Liver (tissue), 9 donors: Measurements from ENCODE around the gene LRRC61. TPM values are rescaled to one million over a fixed set of nuclear protein-coding genes. Genes with fewer than 3 reads are reported as not detected.

ENCODE experiments used
- DNase-seq: peaks from one replicate; pipeline ENCODE4 v3.0.0-alpha.2; 2017; ENCODE audit warnings: low spot score
- H3K27ac ChIP-seq, 2 donors: one replicate each; pipeline ENCODE4 v1.7.0; 2013; ENCODE audit warnings: inconsistent platforms in 2 of 2, low read length in 2 of 2, control low read depth in 1 of 2, low read depth in 1 of 2, mild to moderate bottlenecking in 1 of 2
- H3K27me3 ChIP-seq, 4 donors: one replicate each; pipeline versions ENCODE4 v1.6.1 to v1.7.0; 2013; ENCODE audit warnings: low read length in 3 of 4, inconsistent platforms in 1 of 4, mild to moderate bottlenecking in 1 of 4, moderate library complexity in 1 of 4; ENCODE audit not compliant: control insufficient read depth in 4 of 4, insufficient read depth in 4 of 4
- H3K36me3 ChIP-seq, 4 donors: one replicate each; pipeline versions ENCODE4 v1.6.1 to v1.7.0; 2013; ENCODE audit warnings: low read length in 3 of 4, mild to moderate bottlenecking in 3 of 4, low read depth in 1 of 4, moderate library complexity in 1 of 4; ENCODE audit not compliant: control insufficient read depth in 4 of 4, insufficient read depth in 3 of 4
- H3K4me1 ChIP-seq, 4 donors: one replicate each; pipeline versions ENCODE4 v1.6.1 to v1.7.0; 2013; ENCODE audit warnings: low read length in 3 of 4, mild to moderate bottlenecking in 3 of 4, moderate library complexity in 1 of 4; ENCODE audit not compliant: control insufficient read depth in 4 of 4, insufficient read depth in 4 of 4
- H3K4me3 ChIP-seq, 3 donors: one replicate each; pipeline versions ENCODE4 v1.6.1 to v1.7.0; 2013; ENCODE audit warnings: low read length in 3 of 3, control low read depth in 1 of 3, low read depth in 1 of 3, mild to moderate bottlenecking in 1 of 3
- H3K9ac ChIP-seq, 2 donors: one replicate each; pipeline ENCODE4 v1.7.0; 2013; ENCODE audit warnings: low read length in 2 of 2, mild to moderate bottlenecking in 2 of 2, moderate library complexity in 2 of 2, control low read depth in 1 of 2, low read depth in 1 of 2
- H3K9me3 ChIP-seq, 4 donors: one replicate each; pipeline versions ENCODE4 v1.6.1 to v1.7.0; 2013; ENCODE audit warnings: low read length in 3 of 4; ENCODE audit not compliant: control insufficient read depth in 4 of 4
- EGR1 ChIP-seq, 2 donors: IDR thresholded peaks; 2 replicates each; pipeline ENCODE4 v1.6.1; 2016 to 2018; ENCODE audit warnings: antibody characterized with exemption in 2 of 2, low read depth in 2 of 2
- FOXA1 ChIP-seq: IDR thresholded peaks from 2 replicates; pipeline ENCODE4 v1.6.1; 2016; ENCODE audit warnings: antibody characterized with exemption
- FOXA2 ChIP-seq: IDR thresholded peaks from 2 replicates; pipeline ENCODE4 v1.6.1; 2016; ENCODE audit warnings: antibody characterized with exemption
- GABPA ChIP-seq, 2 donors: IDR thresholded peaks in 1 of 2; conservative IDR thresholded peaks in 1 of 2; 2 replicates each; pipeline ENCODE4 v1.6.1; 2016; ENCODE audit warnings: antibody characterized with exemption in 2 of 2, mild to moderate bottlenecking in 1 of 2, moderate library complexity in 1 of 2
- HNF4A ChIP-seq, 2 donors: conservative IDR thresholded peaks; 2 replicates each; pipeline ENCODE4 v1.6.1; 2016; ENCODE audit warnings: antibody characterized with exemption in 2 of 2, mild to moderate bottlenecking in 2 of 2
- HNF4G ChIP-seq: IDR thresholded peaks from 2 replicates; pipeline ENCODE4 v1.6.1; 2016; ENCODE audit warnings: antibody characterized with exemption
- JUND ChIP-seq, 2 donors: IDR thresholded peaks; 2 replicates each; pipeline ENCODE4 v1.6.1; 2016; ENCODE audit warnings: antibody characterized with exemption in 2 of 2
- NR2F2 ChIP-seq: IDR thresholded peaks from 2 replicates; pipeline ENCODE4 v1.6.1; 2016; ENCODE audit warnings: antibody characterized with exemption
- RAD21 ChIP-seq, 2 donors: IDR thresholded peaks; 2 replicates each; pipeline ENCODE4 v1.6.1; 2016; ENCODE audit warnings: antibody characterized with exemption in 2 of 2, mild to moderate bottlenecking in 2 of 2
- RXRA ChIP-seq, 2 donors: IDR thresholded peaks; 2 replicates each; pipeline ENCODE4 v1.6.1; 2017 to 2018; ENCODE audit warnings: antibody characterized with exemption in 2 of 2, mild to moderate bottlenecking in 1 of 2
- SP1 ChIP-seq: IDR thresholded peaks from 2 replicates; pipeline ENCODE4 v1.6.1; 2018; ENCODE audit warnings: antibody characterized with exemption, mild to moderate bottlenecking
- TAF1 ChIP-seq: conservative IDR thresholded peaks from 2 replicates; pipeline ENCODE4 v1.6.1; 2016; ENCODE audit warnings: antibody characterized with exemption, mild to moderate bottlenecking
- YY1 ChIP-seq: IDR thresholded peaks from 2 replicates; pipeline ENCODE4 v1.6.1; 2016; ENCODE audit warnings: antibody characterized with exemption, mild to moderate bottlenecking
- WGBS: extraction: QIAGEN DNeasy Blood & Tissue Kit; methylation state at CpG from one replicate; pipeline ENCODE4 v1.1.7; 2013; 5-methylcytosine and 5-hydroxymethylcytosine counted together
- polyA plus RNA-seq, 2 donors: library from polyadenylated mRNA; stranded (reverse) in 1 of 2; unstranded in 1 of 2; fragments of 200-250 nt in 1 of 2; fragments of >200 nt in 1 of 2; fragmentation: Nextera tagmentation in 1 of 2; extraction: Ambion mirVana in 1 of 2; gene quantifications; one replicate each; pipeline versions ENCODE4 v1.2.1 to v1.2.3, GENCODE V29; 2013 to 2015
- total RNA-seq, 2 donors: library from RNA; depleted of rRNA; stranded (reverse); fragments of >200 nt; gene quantifications; one replicate each; pipeline ENCODE4 v1.2.3, GENCODE V29; 2014
- TF ChIP-seq, protein P1 (sequence below): IDR thresholded peaks from 2 replicates; pipeline ENCODE4 v1.6.1; 2016; ENCODE audit warnings: antibody characterized with exemption, mild to moderate bottlenecking
- TF ChIP-seq, protein P2 (sequence below): IDR thresholded peaks from 2 replicates; pipeline ENCODE4 v1.6.1; 2016; ENCODE audit warnings: antibody characterized with exemption
- TF ChIP-seq, protein P3 (sequence below): fragments of 150-350 bp; IDR thresholded peaks from 2 replicates; pipeline ENCODE4 v1.5.1; 2017; ENCODE audit warnings: improper control_type of control experiment, low read depth, low read length; ENCODE audit not compliant: missing input control
- TF ChIP-seq, protein P4 (sequence below): IDR thresholded peaks from 2 replicates; pipeline ENCODE4 v1.6.1; 2016; ENCODE audit warnings: antibody characterized with exemption
- TF ChIP-seq, protein P5 (sequence below): IDR thresholded peaks from 2 replicates; pipeline ENCODE4 v1.6.1; 2016; ENCODE audit warnings: antibody characterized with exemption
- donor health status: healthy.
- donor health status: healthy.
- donor health status: healthy.
- donor health status: healthy.
- donor health status: healthy.

Gene LRRC61
- total and polyA plus RNA-seq, 4 donors, result 12.0 to 21.0 (median 15.6) TPM

DNA sequence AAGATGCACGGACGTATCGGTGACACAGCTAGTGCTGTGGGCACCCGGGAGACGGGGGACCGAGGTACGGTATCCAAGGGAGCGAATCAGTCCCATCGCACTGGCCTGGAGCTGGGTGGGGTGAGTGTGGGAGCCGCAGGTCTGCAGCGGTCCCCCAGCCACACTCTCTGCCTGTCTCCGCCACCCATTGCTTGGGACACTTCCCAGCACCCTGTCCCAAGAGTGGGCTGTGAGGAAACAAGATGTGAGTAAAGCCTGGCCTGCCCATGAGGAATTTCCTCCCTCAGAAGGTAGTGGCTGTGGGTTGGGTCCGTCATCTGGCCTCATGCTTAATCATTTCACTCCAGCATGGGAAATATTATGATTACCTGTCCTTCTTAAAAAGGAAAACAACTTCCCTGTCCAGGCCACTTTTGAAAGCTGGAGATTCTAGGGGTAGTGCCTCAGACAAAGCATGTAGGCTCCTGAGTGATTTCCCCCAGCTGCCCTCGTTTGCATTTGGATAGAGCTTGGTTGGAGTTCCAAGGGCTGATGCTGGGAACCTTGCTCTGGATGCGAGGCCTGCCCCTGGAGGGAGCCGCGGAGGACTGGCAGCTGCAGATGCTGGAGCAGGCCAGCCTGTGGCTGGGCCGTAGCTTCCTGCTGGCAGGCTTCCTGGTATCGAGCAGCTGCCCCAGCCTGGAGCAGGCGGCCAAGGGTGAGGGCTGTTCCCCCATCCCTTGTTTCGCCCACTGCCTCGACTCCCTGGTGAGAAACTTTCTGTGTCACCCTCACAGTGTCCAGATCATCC lies 6.4 kb downstream of the LRRC61 start:
- WGBS, result 71% methylated on average over 22 of the region's 22 CpGs
- H3K4me3 ChIP-seq, result no peak overlapping the region
- no peaks in the 10 kb centered on the region for H3K27me3 ChIP-seq
- DNase-seq, result no peak
- H3K4me1 ChIP-seq, result peaks cover 0 to 16% (median 9%) of the 10 kb centered on the region in 4 donors
- H3K27ac ChIP-seq, result no peak overlapping the region
- no peak overlapping the region for H3K9ac ChIP-seq
- no peaks in the 10 kb centered on the region for H3K9me3 ChIP-seq
- no peak for TF ChIP-seq FOXA1
- TF ChIP-seq JUND (IDR thresholded peaks at IDR 0.05), result no peak
- TF ChIP-seq RXRA (IDR thresholded peaks at IDR 0.05), result no peak
- TF ChIP-seq RAD21 (IDR thresholded peaks at IDR 0.05), result no peak
- no peak for TF ChIP-seq EGR1 (IDR thresholded peaks at IDR 0.05; ENCODE audit: low read depth in 2 of 2)
- TF ChIP-seq GABPA (IDR thresholded peaks at IDR 0.05 in 1 of 2, conservative IDR thresholded peaks at IDR 0.05 in 1 of 2), result no peak
- TF ChIP-seq, protein P1, sequence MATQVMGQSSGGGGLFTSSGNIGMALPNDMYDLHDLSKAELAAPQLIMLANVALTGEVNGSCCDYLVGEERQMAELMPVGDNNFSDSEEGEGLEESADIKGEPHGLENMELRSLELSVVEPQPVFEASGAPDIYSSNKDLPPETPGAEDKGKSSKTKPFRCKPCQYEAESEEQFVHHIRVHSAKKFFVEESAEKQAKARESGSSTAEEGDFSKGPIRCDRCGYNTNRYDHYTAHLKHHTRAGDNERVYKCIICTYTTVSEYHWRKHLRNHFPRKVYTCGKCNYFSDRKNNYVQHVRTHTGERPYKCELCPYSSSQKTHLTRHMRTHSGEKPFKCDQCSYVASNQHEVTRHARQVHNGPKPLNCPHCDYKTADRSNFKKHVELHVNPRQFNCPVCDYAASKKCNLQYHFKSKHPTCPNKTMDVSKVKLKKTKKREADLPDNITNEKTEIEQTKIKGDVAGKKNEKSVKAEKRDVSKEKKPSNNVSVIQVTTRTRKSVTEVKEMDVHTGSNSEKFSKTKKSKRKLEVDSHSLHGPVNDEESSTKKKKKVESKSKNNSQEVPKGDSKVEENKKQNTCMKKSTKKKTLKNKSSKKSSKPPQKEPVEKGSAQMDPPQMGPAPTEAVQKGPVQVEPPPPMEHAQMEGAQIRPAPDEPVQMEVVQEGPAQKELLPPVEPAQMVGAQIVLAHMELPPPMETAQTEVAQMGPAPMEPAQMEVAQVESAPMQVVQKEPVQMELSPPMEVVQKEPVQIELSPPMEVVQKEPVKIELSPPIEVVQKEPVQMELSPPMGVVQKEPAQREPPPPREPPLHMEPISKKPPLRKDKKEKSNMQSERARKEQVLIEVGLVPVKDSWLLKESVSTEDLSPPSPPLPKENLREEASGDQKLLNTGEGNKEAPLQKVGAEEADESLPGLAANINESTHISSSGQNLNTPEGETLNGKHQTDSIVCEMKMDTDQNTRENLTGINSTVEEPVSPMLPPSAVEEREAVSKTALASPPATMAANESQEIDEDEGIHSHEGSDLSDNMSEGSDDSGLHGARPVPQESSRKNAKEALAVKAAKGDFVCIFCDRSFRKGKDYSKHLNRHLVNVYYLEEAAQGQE, result no peak
- no peak for TF ChIP-seq SP1
- no peak for TF ChIP-seq NR2F2
- TF ChIP-seq, protein P2, sequence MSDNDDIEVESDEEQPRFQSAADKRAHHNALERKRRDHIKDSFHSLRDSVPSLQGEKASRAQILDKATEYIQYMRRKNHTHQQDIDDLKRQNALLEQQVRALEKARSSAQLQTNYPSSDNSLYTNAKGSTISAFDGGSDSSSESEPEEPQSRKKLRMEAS, result no peak
- TF ChIP-seq, protein P3, sequence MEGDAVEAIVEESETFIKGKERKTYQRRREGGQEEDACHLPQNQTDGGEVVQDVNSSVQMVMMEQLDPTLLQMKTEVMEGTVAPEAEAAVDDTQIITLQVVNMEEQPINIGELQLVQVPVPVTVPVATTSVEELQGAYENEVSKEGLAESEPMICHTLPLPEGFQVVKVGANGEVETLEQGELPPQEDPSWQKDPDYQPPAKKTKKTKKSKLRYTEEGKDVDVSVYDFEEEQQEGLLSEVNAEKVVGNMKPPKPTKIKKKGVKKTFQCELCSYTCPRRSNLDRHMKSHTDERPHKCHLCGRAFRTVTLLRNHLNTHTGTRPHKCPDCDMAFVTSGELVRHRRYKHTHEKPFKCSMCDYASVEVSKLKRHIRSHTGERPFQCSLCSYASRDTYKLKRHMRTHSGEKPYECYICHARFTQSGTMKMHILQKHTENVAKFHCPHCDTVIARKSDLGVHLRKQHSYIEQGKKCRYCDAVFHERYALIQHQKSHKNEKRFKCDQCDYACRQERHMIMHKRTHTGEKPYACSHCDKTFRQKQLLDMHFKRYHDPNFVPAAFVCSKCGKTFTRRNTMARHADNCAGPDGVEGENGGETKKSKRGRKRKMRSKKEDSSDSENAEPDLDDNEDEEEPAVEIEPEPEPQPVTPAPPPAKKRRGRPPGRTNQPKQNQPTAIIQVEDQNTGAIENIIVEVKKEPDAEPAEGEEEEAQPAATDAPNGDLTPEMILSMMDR, result no peak
- TF ChIP-seq FOXA2, result no peak
- no peak for TF ChIP-seq YY1
- no peak for TF ChIP-seq HNF4G
- TF ChIP-seq TAF1, result no peak
- no peak for TF ChIP-seq HNF4A (conservative IDR thresholded peaks at IDR 0.05)
- TF ChIP-seq, protein P4, sequence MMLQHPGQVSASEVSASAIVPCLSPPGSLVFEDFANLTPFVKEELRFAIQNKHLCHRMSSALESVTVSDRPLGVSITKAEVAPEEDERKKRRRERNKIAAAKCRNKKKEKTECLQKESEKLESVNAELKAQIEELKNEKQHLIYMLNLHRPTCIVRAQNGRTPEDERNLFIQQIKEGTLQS, result no peak
- TF ChIP-seq, protein P5, sequence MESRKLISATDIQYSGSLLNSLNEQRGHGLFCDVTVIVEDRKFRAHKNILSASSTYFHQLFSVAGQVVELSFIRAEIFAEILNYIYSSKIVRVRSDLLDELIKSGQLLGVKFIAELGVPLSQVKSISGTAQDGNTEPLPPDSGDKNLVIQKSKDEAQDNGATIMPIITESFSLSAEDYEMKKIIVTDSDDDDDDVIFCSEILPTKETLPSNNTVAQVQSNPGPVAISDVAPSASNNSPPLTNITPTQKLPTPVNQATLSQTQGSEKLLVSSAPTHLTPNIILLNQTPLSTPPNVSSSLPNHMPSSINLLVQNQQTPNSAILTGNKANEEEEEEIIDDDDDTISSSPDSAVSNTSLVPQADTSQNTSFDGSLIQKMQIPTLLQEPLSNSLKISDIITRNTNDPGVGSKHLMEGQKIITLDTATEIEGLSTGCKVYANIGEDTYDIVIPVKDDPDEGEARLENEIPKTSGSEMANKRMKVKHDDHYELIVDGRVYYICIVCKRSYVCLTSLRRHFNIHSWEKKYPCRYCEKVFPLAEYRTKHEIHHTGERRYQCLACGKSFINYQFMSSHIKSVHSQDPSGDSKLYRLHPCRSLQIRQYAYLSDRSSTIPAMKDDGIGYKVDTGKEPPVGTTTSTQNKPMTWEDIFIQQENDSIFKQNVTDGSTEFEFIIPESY, result no peak
- H3K36me3 ChIP-seq, result peaks cover 2 to 40% (median 18%) of the 10 kb centered on the region in 4 donors
